DMS153 treated with DMSO at 0.1 percent for 48 hours (cell line): ENCODE data around the gene BMP8B.
"Not testable (repeated sequence)": the region's sequence is repeated elsewhere in the genome, so short reads cannot be mapped to it uniquely, and the experiment has no call there.

Source experiments
- DNase-seq: peaks from one replicate; lab custom pipeline; 2025; ENCODE audit not compliant: unreplicated experiment; lab: John Stamatoyannopoulos, UW

BMP8B gene

DNA sequence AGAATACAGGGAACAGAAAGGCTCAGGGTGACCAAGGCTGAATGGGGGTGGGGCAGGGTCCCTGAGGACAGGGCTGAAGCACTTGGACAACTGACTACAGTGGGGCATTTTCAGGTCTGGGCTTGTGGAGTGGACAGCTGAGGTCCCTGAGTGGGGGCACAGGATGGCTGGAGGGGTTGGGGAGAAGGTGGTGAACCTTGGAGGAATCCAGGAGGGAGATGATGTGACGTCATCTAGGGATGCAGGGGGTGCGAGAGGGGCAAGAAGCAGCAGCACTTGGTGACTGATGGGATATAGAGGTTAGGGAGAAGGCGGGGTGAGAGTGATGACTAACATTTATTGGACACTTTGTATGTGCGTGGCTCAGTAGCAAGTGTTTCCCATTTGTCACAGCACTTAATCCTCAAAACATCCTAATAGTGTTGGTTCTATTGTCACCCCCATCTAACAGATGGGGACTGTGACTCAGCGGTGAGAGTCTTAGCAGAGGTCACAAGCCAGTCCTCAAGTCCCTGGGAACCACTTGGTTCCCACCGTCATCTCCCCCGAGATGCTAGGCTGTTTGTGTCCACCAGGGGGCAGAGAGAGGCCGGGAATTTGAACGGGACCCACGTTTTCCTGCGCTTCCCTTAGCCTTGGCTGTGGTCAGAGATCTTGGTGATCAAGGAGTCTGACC lies 27.9 kb upstream of the BMP8B start:
- peak; percentile 98 for DNase-seq

DNA sequence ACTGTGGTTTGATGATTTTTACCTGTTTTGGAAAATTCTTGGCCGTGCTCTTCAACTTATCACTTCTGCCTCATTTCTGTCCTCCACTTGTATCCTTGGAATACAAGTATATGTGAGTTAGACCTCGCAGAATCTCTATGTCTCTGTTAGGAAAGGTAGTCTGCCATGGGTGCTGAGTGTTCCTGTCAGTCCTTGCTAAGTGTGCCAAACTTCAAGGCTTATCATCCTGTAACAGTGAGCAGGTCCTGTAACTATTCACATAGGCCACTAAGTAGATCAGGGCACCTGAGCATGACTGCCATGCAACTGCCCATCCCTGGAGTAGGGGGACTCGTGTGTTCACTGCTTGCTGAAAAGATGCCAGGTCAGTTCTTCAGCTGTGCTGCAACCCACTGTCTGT lies 24.2 kb upstream of the BMP8B start:
- no peak for DNase-seq

DNA sequence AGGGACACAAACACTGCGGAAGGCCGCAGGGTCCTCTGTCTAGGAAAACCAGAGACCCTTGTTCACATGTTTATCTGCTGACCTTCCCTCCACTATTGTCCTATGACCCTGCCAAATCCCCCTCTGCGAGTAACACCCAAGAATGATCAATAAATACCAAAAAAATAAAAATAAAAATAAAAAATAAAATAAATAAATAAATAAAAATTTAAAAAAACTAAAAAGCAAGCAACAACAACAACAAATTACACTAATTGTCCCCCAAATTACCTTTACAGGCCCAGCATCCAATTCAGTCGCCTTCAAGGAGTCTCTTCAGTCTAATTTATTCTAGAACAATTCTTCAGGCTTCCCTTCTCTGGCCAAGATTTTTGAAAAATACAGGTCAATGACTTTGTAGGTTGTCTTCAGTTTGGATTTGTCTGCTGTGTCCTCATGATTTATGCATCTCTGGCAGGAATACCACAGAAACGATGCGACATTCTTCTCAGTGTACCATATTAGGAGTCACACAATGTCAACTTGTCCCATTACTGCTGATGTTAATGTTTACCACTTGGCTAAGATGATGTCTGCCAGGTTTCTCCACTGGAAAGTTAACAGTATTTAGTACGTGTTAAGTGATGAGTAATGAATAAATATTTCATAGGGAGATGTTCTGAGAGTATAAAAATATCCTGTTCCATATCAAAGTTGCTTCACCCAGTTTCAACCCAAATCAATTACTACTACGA lies 20.3 kb upstream of the BMP8B start:
- DNase-seq = no peak

DNA sequence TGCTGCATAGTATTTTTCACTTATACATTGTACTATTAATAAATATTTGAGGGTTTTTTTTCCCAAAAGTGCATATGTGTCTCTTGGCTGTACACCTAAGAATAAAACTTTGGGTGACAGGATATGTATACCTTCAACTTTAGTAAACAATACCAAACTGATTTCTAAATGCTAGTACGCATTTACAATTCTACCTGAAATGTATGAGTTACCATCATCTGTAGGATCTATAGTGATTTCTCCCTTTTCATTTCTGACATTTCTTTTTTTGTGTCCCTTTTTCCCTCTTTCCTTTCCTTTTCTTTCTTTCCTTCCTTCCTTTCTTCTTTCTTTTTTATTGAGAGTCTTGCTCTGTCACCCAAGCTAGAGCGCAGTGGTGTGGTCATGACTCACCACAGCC lies 16.7 kb upstream of the BMP8B start:
- no peak for DNase-seq

DNA sequence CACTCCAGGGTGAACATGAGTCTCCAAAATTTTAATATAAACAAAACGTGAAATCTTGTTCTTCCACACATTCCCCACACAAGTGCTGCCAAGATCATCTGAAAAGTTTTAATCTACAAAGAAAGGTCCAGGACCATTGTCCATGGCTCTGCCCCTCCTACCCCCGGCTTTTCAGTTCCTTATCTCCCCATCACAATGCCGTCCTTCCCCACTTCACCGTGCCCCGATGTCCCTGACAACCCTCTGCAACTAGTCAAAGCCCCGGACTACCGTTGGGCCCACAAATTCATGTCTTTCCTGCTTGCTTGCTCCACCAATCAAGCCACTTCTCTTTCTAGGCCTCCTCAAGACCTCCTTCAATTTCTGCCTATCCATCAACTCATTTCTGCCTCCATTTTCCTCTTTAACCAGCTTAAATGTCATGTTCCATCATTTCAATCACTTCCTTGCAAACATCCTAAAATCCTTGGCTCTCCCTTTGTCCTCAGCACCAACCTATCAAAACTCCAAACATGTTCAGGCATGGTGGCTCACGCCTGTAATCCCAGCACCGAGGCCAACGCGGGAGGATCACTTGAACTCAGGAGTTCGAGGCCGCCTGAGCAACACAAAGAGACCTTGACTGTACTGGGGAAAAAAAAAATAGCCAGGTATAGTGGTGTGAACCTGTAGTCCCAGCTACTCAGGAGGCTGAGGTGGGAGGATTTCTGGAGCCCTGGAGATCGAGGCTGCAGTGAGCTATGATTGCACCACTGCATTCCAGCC lies 14.0 kb upstream of the BMP8B start:
- no peak for DNase-seq

DNA sequence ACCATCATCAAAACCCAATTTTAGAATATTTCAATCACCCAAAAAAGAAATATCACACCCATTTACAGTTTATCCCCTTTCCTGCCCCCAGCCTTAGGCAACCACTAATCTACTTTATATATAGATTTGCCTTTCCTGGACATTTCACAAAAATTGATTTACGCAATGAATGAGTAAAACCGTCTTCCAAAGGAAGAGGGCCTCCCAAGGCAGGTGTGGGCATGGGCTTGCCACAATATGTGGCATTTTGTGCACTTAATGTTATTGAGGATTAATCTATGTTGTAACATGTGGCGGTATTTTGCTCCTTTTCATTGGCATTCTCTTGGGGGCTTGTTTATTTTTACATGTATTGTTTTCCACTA lies 11.8 kb upstream of the BMP8B start:
- no peak for DNase-seq

DNA sequence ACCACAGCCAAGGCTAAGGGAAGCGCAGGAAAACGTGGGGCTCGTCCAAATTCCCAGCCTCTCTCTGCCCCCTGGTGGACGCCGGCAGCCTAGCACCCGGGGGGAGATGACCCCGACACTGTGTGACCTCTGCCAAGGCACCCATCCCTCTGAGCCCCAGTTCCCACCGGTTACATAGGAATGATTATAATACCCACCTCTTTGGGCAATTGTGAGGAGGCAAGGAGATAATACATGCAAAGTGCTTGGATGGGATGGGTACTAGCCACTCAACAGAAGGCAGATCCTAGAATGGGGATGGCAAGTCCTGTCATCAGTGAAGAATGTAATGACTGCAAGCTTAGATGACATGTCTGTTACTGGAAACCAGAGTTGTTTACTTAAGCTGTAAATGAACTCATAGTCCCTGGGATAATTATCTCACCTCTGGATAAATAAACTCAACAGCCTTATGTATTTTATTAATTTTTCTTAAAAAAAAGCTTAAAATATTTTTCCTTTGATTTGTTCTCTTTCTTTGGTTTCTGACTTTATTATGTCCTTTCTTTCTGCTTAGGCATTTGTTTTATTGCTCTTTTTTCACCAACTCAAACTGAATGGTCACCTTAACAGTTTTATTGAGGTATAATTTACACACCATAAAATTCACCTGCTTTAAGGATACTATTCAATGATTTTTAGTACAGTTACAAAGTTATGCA lies 11.3 kb upstream of the BMP8B start:
- DNase-seq = peak; percentile 91

DNA sequence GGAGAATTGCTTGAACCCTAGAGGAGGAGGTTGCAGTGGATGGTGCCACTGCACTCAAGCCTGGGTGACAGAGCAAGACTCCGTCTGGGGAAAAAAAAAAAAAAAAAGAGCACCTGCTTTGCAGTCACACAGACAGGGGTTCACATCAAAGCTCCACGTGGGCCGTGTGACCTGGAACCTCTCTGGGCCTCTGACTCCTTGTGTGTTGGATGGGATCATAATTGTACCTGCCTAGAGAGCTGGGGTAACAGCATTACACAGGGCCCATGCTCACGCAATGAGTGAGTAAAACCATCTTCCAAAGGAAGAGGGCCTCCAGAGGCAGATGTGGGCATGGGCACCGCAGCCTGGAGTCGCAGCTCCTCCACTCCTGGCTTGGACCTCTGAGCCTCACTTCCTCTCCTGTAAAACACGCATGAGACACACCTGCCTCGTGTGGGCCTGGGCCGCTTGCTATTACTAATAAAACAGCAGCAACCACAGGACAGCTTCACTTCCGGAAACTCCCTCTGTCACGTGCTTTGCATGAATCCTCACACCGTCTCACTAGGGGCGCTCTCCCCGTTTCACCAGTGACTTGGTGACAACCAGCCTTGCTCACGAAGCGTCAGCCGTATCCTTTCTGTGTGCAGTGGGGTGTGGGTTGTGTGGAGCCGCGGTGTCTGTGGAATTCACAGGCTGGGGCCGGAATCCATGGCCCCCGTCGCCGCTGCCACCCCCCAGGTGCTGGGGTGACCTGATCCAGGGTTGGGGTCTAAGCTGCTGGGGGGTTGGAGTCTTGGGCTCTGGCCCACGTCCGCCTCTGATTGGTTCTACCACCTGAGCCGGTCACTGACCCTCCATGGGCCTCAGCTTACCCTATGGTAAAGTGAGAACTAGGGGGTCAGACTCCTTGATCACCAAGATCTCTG lies 10.4 kb upstream of the BMP8B start:
- DNase-seq = peak; percentile 83

DNA sequence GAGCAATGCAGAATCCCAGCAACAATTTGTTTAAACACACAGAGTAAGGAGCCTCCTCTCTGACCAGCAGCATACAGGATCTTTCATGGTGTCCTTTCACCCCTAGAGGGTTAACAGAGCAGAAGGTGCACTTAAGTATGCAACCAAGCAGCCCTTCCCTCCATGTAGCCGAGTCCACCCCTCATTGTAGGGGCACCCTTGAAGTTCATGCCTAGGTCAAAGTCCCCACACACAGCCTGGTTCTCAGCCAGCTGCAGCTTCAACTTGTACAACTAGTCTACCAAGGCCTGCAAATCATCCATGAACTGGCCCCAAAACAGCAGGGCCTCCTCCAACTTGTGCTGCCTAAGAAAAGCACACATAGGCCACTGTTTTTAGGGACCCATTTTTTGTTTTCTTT lies 7.0 kb upstream of the BMP8B start:
- no peak for DNase-seq

DNA sequence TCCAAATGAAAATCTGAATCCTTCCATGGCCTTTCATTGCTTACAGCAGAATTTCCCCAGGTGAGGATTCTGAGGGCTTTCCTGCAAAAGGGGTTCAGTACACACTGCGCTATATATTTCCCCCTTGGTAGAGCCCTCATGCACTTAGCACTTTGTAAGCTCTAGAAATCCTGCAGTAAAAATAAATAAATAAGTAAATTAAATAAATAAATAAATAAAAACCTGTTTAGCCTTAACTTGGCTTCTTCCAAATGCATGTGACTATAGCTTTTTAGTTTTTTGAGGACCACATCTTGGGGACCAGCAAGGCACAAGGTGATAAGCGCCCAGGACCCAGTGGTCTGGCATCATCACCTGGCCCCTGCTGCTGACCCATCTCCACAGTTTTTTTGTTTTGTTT lies 3.2 kb upstream of the BMP8B start:
- DNase-seq = no peak

DNA sequence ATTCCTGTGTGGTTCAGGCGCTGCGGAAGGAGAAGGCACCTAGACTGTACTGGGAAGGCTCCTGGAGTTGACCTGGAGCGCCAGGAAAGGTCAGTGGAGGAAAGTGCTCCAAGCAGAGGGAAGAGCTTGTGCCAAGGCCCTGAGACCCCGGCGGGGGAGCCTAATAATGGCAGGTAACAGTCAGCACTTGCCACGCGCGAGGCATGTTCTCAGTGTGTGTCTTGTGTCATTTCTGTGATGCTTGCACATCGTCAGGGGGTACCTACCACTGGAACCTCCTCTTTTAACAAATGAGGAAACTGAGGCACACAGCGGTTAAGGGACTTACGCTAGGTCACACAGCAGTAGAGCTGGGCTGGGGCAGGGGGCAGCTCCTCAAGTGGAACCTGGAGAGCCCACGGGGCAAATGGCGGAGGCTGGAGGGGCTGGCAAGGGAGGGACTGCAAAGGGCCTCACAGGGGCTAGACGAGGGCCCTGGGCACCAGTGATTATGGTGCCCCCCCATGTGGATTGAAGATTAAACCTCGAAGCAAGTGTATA lies 976 bp upstream of the BMP8B start:
- no peak for DNase-seq

DNA sequence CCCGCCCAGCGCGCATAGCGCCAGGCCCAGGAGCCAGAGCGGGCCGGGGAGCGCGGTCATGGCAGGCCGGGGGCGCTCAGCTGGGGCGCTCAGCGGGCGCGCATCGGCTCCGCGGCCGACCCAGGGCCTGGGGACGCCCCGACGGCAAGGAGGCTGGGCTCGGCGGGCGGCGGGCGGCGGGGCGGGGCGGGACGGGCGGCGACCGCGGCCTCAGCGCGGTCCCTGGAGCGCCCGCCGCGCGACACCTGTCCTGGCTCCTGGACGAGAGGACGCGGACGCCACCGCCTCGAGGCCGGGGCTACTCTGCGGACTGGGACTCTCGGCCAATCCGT lies 273 bp downstream of the BMP8B start:
- DNase-seq = no peak

DNA sequence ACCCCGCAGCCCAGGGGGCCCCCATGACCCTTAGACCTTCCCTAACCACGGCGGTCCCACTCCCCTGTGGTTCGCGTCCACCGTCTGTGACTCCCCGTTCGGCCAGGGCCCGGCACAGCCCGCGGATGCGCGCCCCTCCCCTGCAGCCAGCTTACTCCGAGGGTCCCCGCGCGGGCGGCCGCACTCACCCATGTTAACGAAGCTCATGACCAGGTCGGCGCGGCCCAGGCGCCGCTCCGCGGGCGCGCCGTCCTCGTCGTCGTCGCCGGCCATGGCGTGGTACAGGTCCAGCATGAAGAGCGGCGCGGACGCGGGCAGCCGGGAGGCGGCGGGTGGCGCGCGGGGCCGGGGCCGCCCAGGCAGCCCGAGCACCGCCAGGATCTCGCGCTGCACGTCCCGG lies 701 bp downstream of the BMP8B start:
- not testable (repeated sequence) for DNase-seq

DNA sequence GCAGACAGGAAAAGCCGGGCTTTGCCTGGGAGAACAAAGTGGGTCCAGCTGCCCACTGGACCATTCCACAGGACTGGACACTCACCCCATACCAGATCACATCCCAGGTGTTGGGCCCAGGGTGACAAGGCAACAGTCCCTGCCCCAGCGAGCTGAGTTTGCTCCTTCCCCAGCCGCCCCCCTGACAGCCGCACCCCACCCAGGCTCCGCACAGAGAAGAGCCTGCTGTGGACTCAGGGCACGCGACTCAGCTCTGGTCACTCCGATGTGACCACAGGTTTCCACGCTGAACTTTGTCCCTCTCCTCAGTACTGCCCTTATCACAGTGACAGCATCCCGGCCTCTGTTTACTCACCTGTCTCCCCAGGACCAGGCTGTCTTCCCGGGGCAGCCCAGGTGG lies 1.2 kb downstream of the BMP8B start:
- DNase-seq = no peak

DNA sequence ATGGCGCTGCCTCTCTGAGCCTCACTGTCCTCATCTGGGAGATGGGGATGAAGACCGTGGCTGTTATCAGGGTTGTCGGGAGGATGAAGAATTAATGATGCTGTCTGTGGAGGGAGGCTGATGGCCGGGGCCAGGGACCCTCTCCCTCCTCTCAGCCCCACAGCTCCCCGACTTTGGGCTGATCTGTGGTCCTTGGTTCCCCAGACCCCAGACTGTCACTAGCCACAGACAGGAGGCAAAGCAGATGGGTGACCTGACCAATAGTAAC lies 1.6 kb downstream of the BMP8B start:
- DNase-seq = not testable (repeated sequence)

DNA sequence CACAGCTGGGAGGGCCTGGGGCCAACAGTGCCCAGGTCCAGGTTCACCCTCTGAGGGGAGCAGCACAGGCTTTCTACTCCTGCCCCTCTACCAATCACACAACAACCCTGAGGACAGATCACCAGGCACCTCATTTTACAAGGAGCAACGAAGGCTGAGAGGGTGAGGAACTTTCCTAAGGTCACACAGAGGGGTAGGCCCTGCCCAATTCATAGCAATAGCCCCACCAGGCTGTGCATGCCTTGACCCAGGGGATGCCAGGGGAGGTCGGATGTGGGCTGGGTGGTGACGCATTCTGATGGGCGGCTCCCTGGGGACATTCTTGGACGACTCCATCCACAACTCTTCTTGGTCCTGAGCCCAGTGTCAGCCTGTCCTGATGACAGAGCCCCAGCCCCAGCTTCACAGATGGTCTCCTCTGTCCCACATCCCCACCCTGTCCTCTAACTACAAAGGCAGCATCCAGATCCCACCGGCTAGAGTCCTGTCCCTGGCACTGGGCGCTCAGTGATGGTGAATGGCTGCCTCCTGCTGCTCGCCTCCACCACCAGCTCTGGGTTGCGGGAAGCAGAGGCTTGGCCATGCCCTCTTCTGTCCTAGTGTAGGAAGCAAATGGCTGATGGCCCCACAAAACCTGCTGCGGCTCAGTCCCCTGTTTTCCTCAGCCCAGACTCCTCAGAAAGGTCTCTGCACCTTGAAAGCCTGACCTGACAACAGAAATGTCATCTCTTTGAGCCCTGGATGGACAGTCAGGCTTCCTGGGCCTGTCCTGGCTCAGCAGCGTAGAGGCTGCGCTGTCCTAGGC lies 2.2 kb downstream of the BMP8B start:
- DNase-seq = not testable (repeated sequence)

DNA sequence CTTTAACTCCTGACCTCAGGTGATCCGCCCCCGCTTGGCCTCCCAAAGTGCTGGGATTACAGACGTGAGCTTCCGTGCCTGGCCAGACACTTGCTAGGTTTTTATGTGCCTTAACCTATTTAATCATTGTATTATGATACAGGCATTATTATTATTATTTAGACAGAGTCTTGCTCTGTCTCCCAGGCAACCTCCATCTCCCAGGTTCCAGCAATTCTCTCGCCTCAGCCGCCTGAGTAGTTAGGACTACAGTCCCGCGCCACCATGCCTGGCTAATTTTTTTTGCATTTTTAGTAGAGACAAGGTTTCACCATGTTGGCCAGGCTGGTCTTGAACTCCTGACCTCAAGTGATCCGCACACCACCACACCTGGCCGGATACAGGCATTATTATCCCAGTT lies 6.0 kb downstream of the BMP8B start:
- not testable (repeated sequence) for DNase-seq

DNA sequence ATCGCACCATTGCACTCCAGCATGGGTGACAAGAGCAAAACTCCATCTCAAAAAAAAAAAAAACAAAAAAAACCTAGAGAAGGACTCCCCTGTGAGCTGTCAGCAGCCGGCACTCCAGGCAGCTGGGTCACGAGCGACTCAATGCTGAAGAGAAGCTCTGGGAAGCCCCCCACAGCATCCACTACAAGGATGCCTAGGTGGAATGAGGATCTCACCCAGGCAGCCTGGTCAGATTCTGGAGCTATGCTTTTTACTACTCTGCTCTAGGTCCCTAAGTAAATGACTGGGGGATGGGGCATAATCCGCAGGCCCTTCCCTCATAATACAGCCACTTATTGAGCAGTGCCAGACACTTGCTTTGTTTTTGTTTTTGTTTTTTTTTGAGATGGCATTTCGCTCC lies 6.6 kb downstream of the BMP8B start:
- DNase-seq = no peak

DNA sequence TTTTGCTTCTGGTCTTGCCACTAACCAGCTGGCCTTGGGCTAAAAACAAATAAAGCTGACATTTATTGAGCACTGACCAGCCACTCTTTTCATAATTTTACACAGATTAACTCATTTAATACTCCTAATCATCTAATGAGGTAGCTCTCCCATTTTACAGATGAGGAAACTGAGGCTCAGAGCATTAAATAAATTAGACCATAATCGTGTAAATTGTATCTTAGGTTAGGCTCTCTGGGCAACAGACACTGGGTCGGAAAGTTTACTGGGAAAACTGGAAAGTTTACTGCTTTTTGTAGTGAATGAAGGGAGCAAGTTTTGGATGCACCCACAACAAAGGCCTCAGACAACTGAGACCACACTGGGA lies 7.3 kb downstream of the BMP8B start:
- DNase-seq = no peak

DNA sequence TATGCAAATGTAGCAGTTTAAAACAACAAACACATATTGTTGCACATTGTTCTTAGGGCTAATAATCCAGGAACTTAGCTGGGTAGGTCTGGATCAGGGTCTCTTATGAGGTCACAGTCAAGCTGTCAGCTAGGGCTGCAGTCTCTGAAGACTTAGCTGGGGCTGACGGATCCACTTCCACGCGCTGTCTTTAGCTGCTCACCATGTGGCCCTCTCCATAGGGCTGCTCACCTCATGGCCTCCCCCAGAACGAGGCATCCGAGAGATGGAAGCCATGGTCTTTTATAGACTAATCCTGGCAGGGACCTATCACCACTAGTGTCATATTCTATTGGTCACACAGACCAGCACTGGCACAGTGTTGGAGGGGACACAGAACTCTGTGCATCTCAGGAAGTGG lies 8.8 kb downstream of the BMP8B start:
- no peak for DNase-seq
